ENCODE data around the gene EHD3.
A peak's percentile ranks its signal among the peaks of the same experiment; 100 is the strongest.
"Not testable (repeated sequence)": the region's sequence is repeated elsewhere in the genome, so short reads cannot be mapped to it uniquely, and the experiment has no call there.

EHD3 gene

GRCh38 chr2:31283193-31283919 lies 49.4 kb downstream of the EHD3 start:
- H3K36me3 ChIP-seq (ENCODE audit: control insufficient read depth in 1 of 2, insufficient read depth in 2 of 2, low read depth in 1 of 2, low read length in 2 of 2); H3K79me1 ChIP-seq (replicated peaks; ENCODE audit: low read length, poor library complexity, severe bottlenecking); H3K4ac ChIP-seq (ENCODE audit: low read depth in 1 of 2, low read length in 2 of 2); H2AFZ ChIP-seq (ENCODE audit: low read depth, low read length); H3K23ac ChIP-seq (ENCODE audit: low read length in 2 of 2); H3K4me2 ChIP-seq (ENCODE audit: low read length, poor library complexity, severe bottlenecking); DNase-seq; H3K18ac ChIP-seq (ENCODE audit: low read depth in 1 of 2, low read length in 2 of 2); H2AK5ac ChIP-seq (ENCODE audit: low read length, severe bottlenecking); H2BK5ac ChIP-seq (ENCODE audit: low read depth, low read length, poor library complexity, severe bottlenecking); H3K27ac ChIP-seq (ENCODE audit: low read length, poor library complexity, severe bottlenecking); H4K91ac ChIP-seq (ENCODE audit: low read length); H3K27me3 ChIP-seq (ENCODE audit: control insufficient read depth in 1 of 2, insufficient read depth in 1 of 2, low read length in 2 of 2); H3K9me3 ChIP-seq (ENCODE audit: control insufficient read depth, low read length); H2BK120ac ChIP-seq (ENCODE audit: low read depth, low read length); H3K9ac ChIP-seq (ENCODE audit: low read length); H3K4me3 ChIP-seq (ENCODE audit: insufficient read depth in 1 of 2, low read depth in 1 of 2, low read length in 2 of 2); H3K4me1 ChIP-seq (ENCODE audit: control insufficient read depth, insufficient read depth, low read depth, low read length): not testable (repeated sequence)
- 98% methylated on average over 6 of the region's 7 CpGs for WGBS
- Histone ChIP-seq H2BK12ac (ENCODE audit: low read length in 2 of 2) (peak overlapping the region; percentile 66 to 82), H2BK15ac (ENCODE audit: low read depth, poor library complexity, severe bottlenecking) (peak overlapping the region; percentile 4), H4K8ac (ENCODE audit: low read length) (peak overlapping the region; percentile 64), H3K14ac (ENCODE audit: low read length in 2 of 2) (peak overlapping the region in 1 of 2 experiments; percentile 38)

- Histone ChIP-seq H3K4me2 (ENCODE audit: low read length, poor library complexity, severe bottlenecking) (no peak overlapping the region), H2AK5ac (ENCODE audit: low read length, severe bottlenecking) (no peak overlapping the region), H3K4ac (ENCODE audit: low read depth in 1 of 2, low read length in 2 of 2) (no peak overlapping the region), H3K23ac (ENCODE audit: low read length in 2 of 2) (no peak overlapping the region), H3K14ac (ENCODE audit: low read length in 2 of 2) (no peak overlapping the region), H3K9ac (ENCODE audit: low read length) (no peak overlapping the region), H3K9me3 (ENCODE audit: control insufficient read depth, low read length) (no peaks in the 10 kb centered on the region), H3K4me3 (ENCODE audit: insufficient read depth in 1 of 2, low read depth in 1 of 2, low read length in 2 of 2) (no peak overlapping the region), H2AFZ (ENCODE audit: low read depth, low read length) (no peak overlapping the region), H3K27ac (ENCODE audit: low read length, poor library complexity, severe bottlenecking) (no peak overlapping the region), H4K8ac (ENCODE audit: low read length) (no peak overlapping the region), H3K18ac (ENCODE audit: low read depth in 1 of 2, low read length in 2 of 2) (no peak overlapping the region), H3K27me3 (ENCODE audit: control insufficient read depth in 1 of 2, insufficient read depth in 1 of 2, low read length in 2 of 2) (no peaks in the 10 kb centered on the region), H2BK12ac (ENCODE audit: low read length in 2 of 2) (no peak overlapping the region), H4K91ac (ENCODE audit: low read length) (no peak overlapping the region), H3K79me1 (replicated peaks; ENCODE audit: low read length, poor library complexity, severe bottlenecking) (no peaks in the 10 kb centered on the region), H2BK120ac (ENCODE audit: low read depth, low read length) (no peak overlapping the region), H2BK15ac (ENCODE audit: low read depth, poor library complexity, severe bottlenecking) (no peak overlapping the region), H3K4me1 (ENCODE audit: control insufficient read depth, insufficient read depth, low read depth, low read length) (peaks cover 7% of the 10 kb centered on the region), H2BK5ac (ENCODE audit: low read depth, low read length, poor library complexity, severe bottlenecking) (no peak overlapping the region), H3K36me3 (ENCODE audit: control insufficient read depth in 1 of 2, insufficient read depth in 2 of 2, low read depth in 1 of 2, low read length in 2 of 2) (no peaks in the 10 kb centered on the region)
- no peak for DNase-seq
- WGBS = 70% methylated on average over 2 of the region's 2 CpGs
Measured at GRCh38 chr2:31284107-31284506, 50.2 kb downstream of the EHD3 start.

DNA sequence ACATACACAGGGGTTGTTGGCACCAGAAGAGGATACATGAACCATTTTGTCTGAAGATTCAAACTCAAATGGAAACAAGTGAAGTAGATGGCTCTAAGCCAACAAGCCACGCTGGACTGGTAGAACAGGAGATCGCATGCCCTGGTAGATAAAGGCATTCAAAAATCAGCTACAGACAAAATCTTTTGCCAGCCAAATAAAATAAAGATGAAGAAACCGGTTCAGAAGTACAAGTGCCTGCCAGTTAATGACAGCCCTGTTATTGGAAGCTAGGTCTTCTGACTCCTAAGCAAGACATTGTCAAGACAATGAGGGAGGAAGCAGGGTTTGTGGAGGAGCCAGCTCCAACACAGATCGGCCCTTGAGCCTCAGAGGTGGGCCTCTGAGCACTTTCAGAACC lies 52.3 kb downstream of the EHD3 start:
- WGBS = 95% methylated on average over 4 of the region's 4 CpGs
- H3K27ac ChIP-seq (ENCODE audit: low read length, poor library complexity, severe bottlenecking) = no peak overlapping the region
- no peaks in the 10 kb centered on the region for H3K79me1 ChIP-seq (replicated peaks; ENCODE audit: low read length, poor library complexity, severe bottlenecking)
- H4K91ac ChIP-seq (ENCODE audit: low read length) = peak overlapping the region; percentile 63
- H3K4me1 ChIP-seq (ENCODE audit: control insufficient read depth, insufficient read depth, low read depth, low read length) = peaks cover 7% of the 10 kb centered on the region
- no peak overlapping the region for H3K9ac ChIP-seq (ENCODE audit: low read length)
- no peak overlapping the region for H3K14ac ChIP-seq (ENCODE audit: low read length in 2 of 2)
- no peak overlapping the region for H3K23ac ChIP-seq (ENCODE audit: low read length in 2 of 2)
- H3K4me2 ChIP-seq (ENCODE audit: low read length, poor library complexity, severe bottlenecking) = no peak overlapping the region
- no peaks in the 10 kb centered on the region for H3K9me3 ChIP-seq (ENCODE audit: control insufficient read depth, low read length)
- peak overlapping the region; percentile 28 to 95 for H2BK12ac ChIP-seq (ENCODE audit: low read length in 2 of 2)
- H4K8ac ChIP-seq (ENCODE audit: low read length) = no peak overlapping the region
- H2AFZ ChIP-seq (ENCODE audit: low read depth, low read length) = no peak overlapping the region
- no peaks in the 10 kb centered on the region for H3K36me3 ChIP-seq (ENCODE audit: control insufficient read depth in 1 of 2, insufficient read depth in 2 of 2, low read depth in 1 of 2, low read length in 2 of 2)
- H3K27me3 ChIP-seq (ENCODE audit: control insufficient read depth in 1 of 2, insufficient read depth in 1 of 2, low read length in 2 of 2) = no peaks in the 10 kb centered on the region
- H3K18ac ChIP-seq (ENCODE audit: low read depth in 1 of 2, low read length in 2 of 2) = peak overlapping the region in 1 of 2 experiments; percentile 77
- H2BK15ac ChIP-seq (ENCODE audit: low read depth, poor library complexity, severe bottlenecking) = no peak overlapping the region
- peak overlapping the region; percentile 15 for H2BK120ac ChIP-seq (ENCODE audit: low read depth, low read length)
- H3K4me3 ChIP-seq (ENCODE audit: insufficient read depth in 1 of 2, low read depth in 1 of 2, low read length in 2 of 2) = no peak overlapping the region
- no peak for DNase-seq
- H2AK5ac ChIP-seq (ENCODE audit: low read length, severe bottlenecking) = no peak overlapping the region
- peak overlapping the region in 1 of 2 experiments; percentile 66 for H3K4ac ChIP-seq (ENCODE audit: low read depth in 1 of 2, low read length in 2 of 2)
- peak overlapping the region; percentile 19 for H2BK5ac ChIP-seq (ENCODE audit: low read depth, low read length, poor library complexity, severe bottlenecking)

- H4K8ac ChIP-seq (ENCODE audit: low read length) = no peak overlapping the region
- peak; percentile 60 for DNase-seq
- H3K4me2 ChIP-seq (ENCODE audit: low read length, poor library complexity, severe bottlenecking) = no peak overlapping the region
- H3K18ac ChIP-seq (ENCODE audit: low read depth in 1 of 2, low read length in 2 of 2) = peak overlapping the region; percentile 25 to 85
- H3K9ac ChIP-seq (ENCODE audit: low read length) = no peak overlapping the region
- peaks cover 2% of the 10 kb centered on the region for H3K9me3 ChIP-seq (ENCODE audit: control insufficient read depth, low read length)
- no peak overlapping the region for H2BK5ac ChIP-seq (ENCODE audit: low read depth, low read length, poor library complexity, severe bottlenecking)
- H3K36me3 ChIP-seq (ENCODE audit: control insufficient read depth in 1 of 2, insufficient read depth in 2 of 2, low read depth in 1 of 2, low read length in 2 of 2) = no peaks in the 10 kb centered on the region
- WGBS = 38% methylated on average over 5 of the region's 5 CpGs
- no peak overlapping the region for H3K4me3 ChIP-seq (ENCODE audit: insufficient read depth in 1 of 2, low read depth in 1 of 2, low read length in 2 of 2)
- H3K4me1 ChIP-seq (ENCODE audit: control insufficient read depth, insufficient read depth, low read depth, low read length) = peaks cover 7% of the 10 kb centered on the region
- H3K79me1 ChIP-seq (replicated peaks; ENCODE audit: low read length, poor library complexity, severe bottlenecking) = no peaks in the 10 kb centered on the region
- H2BK12ac ChIP-seq (ENCODE audit: low read length in 2 of 2) = peak overlapping the region in 1 of 2 experiments; percentile 94
- H2AK5ac ChIP-seq (ENCODE audit: low read length, severe bottlenecking) = no peak overlapping the region
- H3K23ac ChIP-seq (ENCODE audit: low read length in 2 of 2) = no peak overlapping the region
- H4K91ac ChIP-seq (ENCODE audit: low read length) = peak overlapping the region; percentile 5
- H3K27me3 ChIP-seq (ENCODE audit: control insufficient read depth in 1 of 2, insufficient read depth in 1 of 2, low read length in 2 of 2) = no peaks in the 10 kb centered on the region
- no peak overlapping the region for H3K14ac ChIP-seq (ENCODE audit: low read length in 2 of 2)
- H2BK120ac ChIP-seq (ENCODE audit: low read depth, low read length) = peak overlapping the region; percentile 65
- peak overlapping the region; percentile 39 for H2BK15ac ChIP-seq (ENCODE audit: low read depth, poor library complexity, severe bottlenecking)
- H3K4ac ChIP-seq (ENCODE audit: low read depth in 1 of 2, low read length in 2 of 2) = peak overlapping the region in 1 of 2 experiments; percentile 93
- peak overlapping the region; percentile 67 for H2AFZ ChIP-seq (ENCODE audit: low read depth, low read length)
- no peak overlapping the region for H3K27ac ChIP-seq (ENCODE audit: low read length, poor library complexity, severe bottlenecking)
Measured at GRCh38 chr2:31286961-31287550, 53.1 kb downstream of the EHD3 start.
